ENCODE measurements around the gene COQ8A. TPM values are rescaled to one million over a fixed set of nuclear protein-coding genes. Genes with fewer than 3 reads are reported as not detected.
A peak's percentile ranks its signal among the peaks of the same experiment; 100 is the strongest.

The COQ8A gene
- total RNA-seq, 1 donor from 2014 or later = 13.8 TPM

DNA sequence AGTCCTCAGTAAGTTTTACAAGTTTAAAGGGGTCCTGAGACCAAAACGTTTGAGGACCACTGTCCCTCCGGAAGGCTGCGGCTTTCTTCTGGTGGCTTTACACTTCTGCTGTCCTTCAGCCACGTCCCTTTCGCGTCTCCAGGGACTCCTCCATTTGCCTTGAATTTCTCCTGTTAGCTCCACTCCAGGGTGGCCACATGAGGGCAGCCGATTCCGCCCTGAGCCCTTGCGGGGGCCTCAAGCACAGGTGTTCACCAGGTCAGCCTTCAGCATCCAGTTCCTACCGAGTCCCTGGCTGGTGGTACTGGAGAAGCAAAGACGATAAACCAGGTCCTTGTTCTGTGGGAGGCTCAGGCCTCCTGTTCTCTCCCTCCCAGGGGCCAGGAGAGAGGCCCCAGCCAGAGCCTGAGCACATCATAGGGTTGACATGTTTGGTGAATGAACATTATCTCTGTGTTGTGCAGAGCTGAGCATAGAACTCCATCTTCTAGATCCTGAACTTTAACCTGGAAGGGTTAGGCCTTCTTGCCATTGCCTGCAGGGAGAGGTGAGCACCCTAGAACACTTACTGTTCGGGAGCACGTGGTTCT is 27.4 kb upstream of the COQ8A start:
- no peak overlapping the region for H3K27ac Mint-ChIP-seq
- DNase-seq (ENCODE audit: low spot score) = peak; percentile 73
- H3K36me3 Mint-ChIP-seq = peaks cover 3% of the 10 kb centered on the region
- H3K4me3 Mint-ChIP-seq = no peak overlapping the region
- no peaks in the 10 kb centered on the region for H3K27me3 ChIP-seq
- no peak overlapping the region for H3K9ac ChIP-seq
- H3K4me3 ChIP-seq = no peak overlapping the region
- H4K20me1 ChIP-seq (ENCODE audit: low read depth) = no peaks in the 10 kb centered on the region
- peaks cover 2% of the 10 kb centered on the region for H3K27me3 Mint-ChIP-seq (ENCODE audit: insufficient read depth, low read depth)
- no peaks in the 10 kb centered on the region for H3K9me3 Mint-ChIP-seq
- H3F3A ChIP-seq (ENCODE audit: low read depth) = no peaks in the 10 kb centered on the region
- H3K9me3 ChIP-seq (ENCODE audit: low read depth) = no peaks in the 10 kb centered on the region
- no peak overlapping the region for H3K27ac ChIP-seq
- TF ChIP-seq EZH2 (IDR thresholded peaks at IDR 0.05) (no peak), CTCF (IDR thresholded peaks at IDR 0.05) (peak; percentile 69)
- H3K4me1 Mint-ChIP-seq = no peaks in the 10 kb centered on the region
- no peak overlapping the region for H3K4me2 ChIP-seq
- no peaks in the 10 kb centered on the region for H3K36me3 ChIP-seq
- no peaks in the 10 kb centered on the region for H3K4me1 ChIP-seq
- no peak overlapping the region for H2AFZ ChIP-seq (replicated peaks)
- no peaks in the 10 kb centered on the region for H3K79me2 ChIP-seq (ENCODE audit: low read depth)

DNA sequence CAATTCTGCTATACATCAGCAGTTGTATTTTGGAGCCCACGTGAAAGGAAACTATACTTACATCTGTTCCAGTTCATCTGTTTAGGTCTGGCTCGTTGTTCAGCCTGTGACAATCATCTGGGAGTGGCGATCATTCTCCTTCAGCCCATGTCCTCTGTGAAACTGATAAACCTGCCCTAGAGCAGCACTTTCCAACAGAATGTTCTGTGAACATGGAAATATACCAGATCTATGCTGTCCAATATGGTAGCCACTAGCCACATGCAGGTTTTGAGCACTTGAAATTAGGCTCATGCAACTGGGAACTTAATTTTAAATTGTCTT is 24.5 kb upstream of the COQ8A start:
- peaks cover 2% of the 10 kb centered on the region for H3K9me3 Mint-ChIP-seq
- H3K4me2 ChIP-seq = no peak overlapping the region
- no peaks in the 10 kb centered on the region for H3K27me3 ChIP-seq
- H3K4me3 Mint-ChIP-seq = no peak overlapping the region
- H3K4me1 ChIP-seq = no peaks in the 10 kb centered on the region
- H2AFZ ChIP-seq (replicated peaks) = no peak overlapping the region
- no peak overlapping the region for H3K9ac ChIP-seq
- H3K27ac ChIP-seq = no peak overlapping the region
- H3K4me3 ChIP-seq = no peak overlapping the region
- TF ChIP-seq EZH2phosphoT487 (IDR thresholded peaks at IDR 0.05) = no peak
- TF ChIP-seq CTCF (IDR thresholded peaks at IDR 0.05) = no peak
- no peak for TF ChIP-seq EZH2 (IDR thresholded peaks at IDR 0.05)
- no peaks in the 10 kb centered on the region for H3K36me3 ChIP-seq
- H3K79me2 ChIP-seq (ENCODE audit: low read depth) = no peaks in the 10 kb centered on the region
- H4K20me1 ChIP-seq (ENCODE audit: low read depth) = no peaks in the 10 kb centered on the region
- no peaks in the 10 kb centered on the region for H3F3A ChIP-seq (ENCODE audit: low read depth)
- H3K36me3 Mint-ChIP-seq = peaks cover 6% of the 10 kb centered on the region
- H3K9me3 ChIP-seq (ENCODE audit: low read depth) = no peaks in the 10 kb centered on the region
- peaks cover 4% of the 10 kb centered on the region for H3K27me3 Mint-ChIP-seq (ENCODE audit: insufficient read depth, low read depth)
- DNase-seq (ENCODE audit: low spot score) = no peak
- no peak overlapping the region for H3K27ac Mint-ChIP-seq
- peaks cover 3% of the 10 kb centered on the region for H3K4me1 Mint-ChIP-seq

GRCh38 chr1:226916497-226916896 is 23.6 kb upstream of the COQ8A start:
- Histone ChIP-seq H3K4me2 (no peak overlapping the region), H3K9ac (no peak overlapping the region), H3F3A (ENCODE audit: low read depth) (no peaks in the 10 kb centered on the region), H3K79me2 (ENCODE audit: low read depth) (no peaks in the 10 kb centered on the region), H3K27ac (no peak overlapping the region), H4K20me1 (ENCODE audit: low read depth) (no peaks in the 10 kb centered on the region), H3K9me3 (ENCODE audit: low read depth) (no peaks in the 10 kb centered on the region), H3K27me3 (no peaks in the 10 kb centered on the region), H2AFZ (replicated peaks) (no peak overlapping the region), H3K36me3 (no peaks in the 10 kb centered on the region), H3K4me1 (no peaks in the 10 kb centered on the region), H3K4me3 (no peak overlapping the region)
- Mint-ChIP-seq H3K27me3 (ENCODE audit: insufficient read depth, low read depth) (peaks cover 3% of the 10 kb centered on the region), H3K36me3 (peaks cover 5% of the 10 kb centered on the region), H3K4me1 (peaks cover 3% of the 10 kb centered on the region), H3K9me3 (peaks cover 2% of the 10 kb centered on the region), H3K27ac (no peak overlapping the region), H3K4me3 (no peak overlapping the region)
- no peak for DNase-seq (ENCODE audit: low spot score)
- no peak for TF ChIP-seq EZH2 (IDR thresholded peaks at IDR 0.05)
- TF ChIP-seq CTCF (IDR thresholded peaks at IDR 0.05) = no peak
- no peak for TF ChIP-seq EZH2phosphoT487 (IDR thresholded peaks at IDR 0.05)
